ENCODE data around the gene CTBP2.

CTBP2 gene

DNA sequence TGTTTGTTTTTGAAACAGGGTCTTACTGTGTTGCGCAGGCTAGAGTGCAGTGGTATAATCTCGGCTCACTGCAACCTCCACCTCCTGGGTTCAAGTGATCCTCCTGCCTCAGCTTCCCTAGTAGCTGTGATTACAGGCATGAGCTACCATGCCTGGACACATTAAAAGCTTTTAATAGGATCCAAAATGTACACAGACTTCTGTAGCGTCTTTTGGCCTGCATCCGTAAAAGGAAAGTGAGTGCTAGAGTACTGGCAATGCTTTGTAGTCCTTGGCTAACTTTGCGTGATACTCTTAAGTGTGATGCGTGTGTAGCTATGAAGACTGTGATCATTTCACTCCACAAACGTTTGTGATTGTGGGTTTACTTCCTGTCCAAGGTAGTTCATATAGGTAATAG, 205.1 kb downstream of the CTBP2 start:
- DNase-seq, result no peak

GRCh38 chr10:124953421-124953820, 206.9 kb downstream of the CTBP2 start:
- no peak for DNase-seq

GRCh38 chr10:124952123-124952522, 208.2 kb downstream of the CTBP2 start:
- no peak for DNase-seq

GRCh38 chr10:124949543-124949942, 210.8 kb downstream of the CTBP2 start:
- no peak for DNase-seq

- no peak for DNase-seq
Observed at GRCh38 chr10:124946945-124947344, 213.4 kb downstream of the CTBP2 start.

- no peak for DNase-seq
Observed at GRCh38 chr10:124944982-124945381, 215.4 kb downstream of the CTBP2 start.

DNA sequence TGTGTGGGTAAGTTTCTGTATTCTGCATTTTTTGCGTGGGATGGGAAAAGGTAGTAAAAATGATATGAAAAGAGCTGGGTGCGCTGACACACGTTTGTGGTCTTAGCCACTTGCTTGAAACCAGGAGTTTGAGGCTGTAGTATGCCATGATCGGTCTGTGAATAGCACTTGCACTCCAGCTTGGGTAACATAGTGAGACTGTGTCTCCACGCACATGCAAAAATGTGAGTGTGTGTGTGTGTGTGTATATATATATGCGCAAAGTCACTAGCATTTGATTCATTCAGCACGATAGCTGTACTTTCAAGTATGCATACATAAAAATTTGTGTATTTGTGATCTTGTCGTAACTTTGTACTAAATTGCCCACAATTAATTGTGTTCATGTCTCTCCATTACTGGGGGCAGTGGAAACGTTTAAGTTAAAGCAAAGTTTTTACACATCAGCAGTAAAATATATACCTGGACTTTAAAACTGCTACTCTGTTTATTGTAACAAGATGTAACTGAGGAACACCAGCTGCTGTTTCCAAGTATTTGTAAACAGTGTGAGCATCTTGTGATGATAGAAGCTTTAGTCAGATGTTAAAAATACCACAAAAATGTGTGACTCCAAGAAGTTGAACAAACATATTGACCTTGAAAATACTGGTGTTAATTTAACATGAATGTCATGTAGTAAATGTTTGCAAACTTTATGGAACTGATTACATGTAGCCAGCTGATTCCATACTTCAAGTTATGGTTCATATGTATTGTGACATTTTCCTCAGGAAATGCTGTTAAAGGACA, 216.9 kb downstream of the CTBP2 start:
- no peak for DNase-seq

GRCh38 chr10:124942317-124943169, 217.8 kb downstream of the CTBP2 start:
- no peak for DNase-seq

- DNase-seq, result no peak
Observed at GRCh38 chr10:124941823-124942222, 218.5 kb downstream of the CTBP2 start, which contains the start of gene ZRANB1. TSS of gene ZRANB1 (plus strand) at chr10:124942123. CDS start at chr10:124942494, 371 bp downstream.

DNA sequence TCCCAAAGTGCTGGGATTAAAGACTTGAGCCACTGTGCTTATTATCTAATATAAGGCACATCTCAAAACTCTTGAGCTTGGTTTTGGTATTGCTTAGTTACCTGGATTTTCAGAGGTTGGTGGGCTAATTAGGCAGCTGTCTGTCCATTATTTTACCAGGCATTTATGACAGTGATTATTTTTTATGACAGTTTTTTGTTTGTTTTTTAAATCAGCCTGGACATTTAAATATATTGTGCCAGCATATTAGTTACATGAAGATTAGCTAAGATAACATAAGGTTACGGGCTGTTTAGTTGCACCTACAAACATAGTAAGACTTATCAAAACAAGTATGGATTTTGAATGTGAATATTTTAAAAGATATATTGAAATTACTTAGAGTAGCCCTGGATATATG, 221.1 kb downstream of the CTBP2 start:
- DNase-seq, result no peak

DNA sequence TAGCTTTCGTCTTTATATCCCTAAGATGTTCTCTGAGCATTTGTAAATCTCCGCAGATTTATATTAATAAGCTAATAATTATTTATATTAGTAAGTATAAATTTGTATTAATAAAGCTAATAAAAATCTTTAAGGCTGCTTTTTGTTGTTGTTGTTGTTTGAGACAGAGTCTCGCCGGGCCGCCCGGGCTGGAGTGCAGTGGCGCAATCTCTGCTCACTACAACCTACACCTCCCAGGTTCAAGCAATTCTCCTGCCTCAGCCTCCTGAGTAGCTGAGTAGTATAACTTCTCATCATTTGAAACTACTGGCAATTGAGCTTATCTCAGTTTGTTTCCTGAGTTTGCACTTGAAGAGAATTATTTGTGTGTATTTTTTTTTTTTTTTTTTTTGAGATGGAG, 223.6 kb downstream of the CTBP2 start:
- no peak for DNase-seq

DNA sequence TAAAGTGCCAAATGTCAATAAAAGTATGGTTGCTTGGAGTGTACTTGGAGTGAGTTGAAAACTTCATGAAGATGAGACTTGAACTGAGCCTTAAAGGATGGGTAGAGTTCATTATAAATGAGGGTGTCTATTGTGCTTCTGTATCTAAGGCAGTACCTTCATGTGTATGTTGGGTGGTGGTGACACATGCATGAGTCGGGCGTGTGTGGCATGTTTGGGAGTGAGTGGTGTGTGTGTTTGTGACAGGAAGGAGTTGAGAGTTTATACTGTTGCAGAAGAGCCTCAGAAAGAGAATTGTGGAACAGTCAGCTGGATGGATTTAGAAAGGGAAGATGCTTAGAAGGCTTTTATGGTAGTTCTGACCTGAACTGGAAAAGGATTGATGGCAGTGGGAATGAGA, 224.4 kb downstream of the CTBP2 start:
- DNase-seq, result no peak
